Ascending aorta (tissue), 2 donors: ENCODE measurements around the gene TICRR. TPM values are rescaled to one million over a fixed set of nuclear protein-coding genes. Genes with fewer than 3 reads are reported as not detected.

Source experiments
- DNase-seq, 2 donors: peaks; one replicate each; pipeline ENCODE4 v3.0.0-alpha.2; 2019; ENCODE audit warnings: low spot score in 2 of 2
- H3K27ac ChIP-seq, 2 donors: fragments of 200-600 bp; sonication (generic); one replicate each; pipeline ENCODE4 v1.5.1; 2016 to 2017; ENCODE audit warnings: mild to moderate bottlenecking in 1 of 2
- H3K27me3 ChIP-seq: fragments of 200-600 bp; sonication (generic); one replicate; pipeline ENCODE4 v1.5.1; 2017
- H3K36me3 ChIP-seq, 2 donors: fragments of 200-600 bp; sonication (generic); one replicate each; pipeline ENCODE4 v1.5.1; 2016
- H3K4me1 ChIP-seq, 2 donors: fragments of 200-600 bp; sonication (generic); one replicate each; pipeline ENCODE4 v1.5.1; 2016 to 2017; ENCODE audit warnings: mild to moderate bottlenecking in 1 of 2
- H3K4me3 ChIP-seq, 2 donors: fragments of 200-600 bp; sonication (generic); one replicate each; pipeline ENCODE4 v1.5.1; 2016 to 2017; ENCODE audit warnings: mild to moderate bottlenecking in 1 of 2
- H3K9me3 ChIP-seq, 2 donors: fragments of 200-600 bp; sonication (generic); one replicate each; pipeline ENCODE4 v1.5.1; 2016
- CTCF ChIP-seq, 3 experiments: fragments of 200-600 bp in 2 of 3; fragments of 450-650 bp in 1 of 3; sonication (generic) in 2 of 3; IDR thresholded peaks; one replicate each; pipeline ENCODE4 v1.5.1; 2016 to 2019; ENCODE audit warnings: antibody characterized with exemption in 3 of 3, mild to moderate bottlenecking in 1 of 3, moderate library complexity in 1 of 3
- intact Hi-C: fragments of 100-400 bp; cut with DNase I; formaldehyde crosslinking; loops from one replicate; pipeline ENCODE4 v1.15.1; 2023
- total RNA-seq: library from RNA; depleted of rRNA; stranded (reverse); fragments of >200 nt; gene quantifications from one replicate; pipeline ENCODE4 v1.1.0, GENCODE V29; 2016

The TICRR gene
- total RNA-seq, 1 donor from 2014 or later, result not detected

DNA sequence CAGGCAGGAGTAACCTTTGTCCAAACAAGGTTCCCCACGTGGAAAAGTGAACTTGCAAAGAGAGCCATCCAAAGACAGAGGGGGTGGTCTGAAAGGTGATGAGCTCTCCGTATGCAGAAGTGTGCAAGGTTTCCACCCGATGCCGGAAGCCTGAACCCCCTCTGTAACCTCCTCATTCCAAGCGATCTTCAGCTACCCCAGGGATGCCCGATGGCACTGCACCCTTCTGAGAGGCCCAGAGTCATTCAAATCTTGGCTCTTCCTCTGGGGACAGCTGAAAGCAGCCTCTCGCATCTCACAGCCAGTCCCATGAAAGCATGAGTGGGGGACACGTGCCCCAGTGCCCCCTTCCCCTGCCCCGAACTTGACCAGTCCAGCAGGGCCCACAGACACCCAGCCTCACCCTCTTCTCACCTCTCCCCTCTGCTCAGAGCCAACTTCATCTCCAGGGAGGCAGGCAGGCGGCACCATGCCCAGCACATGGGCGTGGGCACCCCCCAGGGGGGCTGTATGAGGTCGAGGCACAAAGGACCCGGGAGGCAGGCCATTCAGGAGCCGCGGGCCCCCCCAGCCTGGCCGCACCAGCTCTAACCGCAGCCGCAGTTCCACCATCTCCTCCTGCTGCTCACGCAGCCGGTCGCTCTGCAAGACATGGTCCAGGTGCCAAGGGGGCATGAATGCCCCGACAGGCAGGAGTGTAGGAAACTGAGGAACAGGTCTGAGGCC is 71.3 kb downstream of the TICRR start:
- DNase-seq, result peak in 1 of 2 donors; percentile 60
- H3K27me3 ChIP-seq, result no peaks in the 10 kb centered on the region
- peaks cover 0 to 3% of the 10 kb centered on the region in 2 donors for H3K4me1 ChIP-seq
- no peak overlapping the region for H3K4me3 ChIP-seq
- no peak overlapping the region for H3K27ac ChIP-seq
- no peak for TF ChIP-seq CTCF (IDR thresholded peaks at IDR 0.05)
- intact Hi-C loops, result loop anchor here (2.0 to 5.0 kb wide), 2 partner anchors 46 to 104 kb away; partner anchors contain the start of genes MESP1, PEX11A and WDR93
- H3K9me3 ChIP-seq, result no peaks in the 10 kb centered on the region
- H3K36me3 ChIP-seq, result peaks cover 41 to 46% of the 10 kb centered on the region in 2 donors

DNA sequence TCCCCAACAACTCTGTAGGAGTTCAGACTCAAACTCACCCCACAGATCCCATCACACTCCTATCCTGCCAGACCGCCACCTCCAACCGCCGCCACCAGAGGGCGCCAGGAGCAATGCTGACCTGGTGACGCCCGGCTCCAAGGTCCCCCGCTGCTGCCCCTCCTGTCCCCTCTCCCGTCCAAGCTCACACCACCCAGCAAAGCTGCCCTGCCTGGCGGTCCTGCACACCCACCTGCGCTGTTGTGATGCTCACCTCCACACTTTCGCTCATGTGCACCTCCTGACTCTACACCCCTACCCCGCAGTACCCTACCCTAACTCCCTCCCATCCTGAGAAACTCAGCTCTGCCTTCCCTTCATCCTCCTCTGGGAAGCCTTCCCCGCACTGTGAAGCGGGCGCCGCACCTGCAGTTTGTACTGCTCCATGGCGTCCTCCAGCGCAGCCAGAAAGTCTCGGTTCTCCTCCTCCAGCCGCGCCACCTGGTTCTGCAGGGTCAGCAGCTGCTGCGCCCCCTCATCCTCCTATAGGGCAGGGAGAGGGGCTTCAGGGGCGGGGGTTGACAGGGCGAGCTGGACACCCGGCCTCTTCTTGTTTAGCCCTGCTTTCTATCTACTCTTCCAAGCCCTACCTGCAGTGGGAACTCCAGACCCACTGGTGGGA is 72.1 kb downstream of the TICRR start:
- DNase-seq, result peak in 1 of 2 donors; percentile 88
- intact Hi-C loops, result loop anchor here (2.0 to 5.0 kb wide), 2 partner anchors 45 to 103 kb away; partner anchors contain the start of genes MESP1, PEX11A and WDR93
- no peaks in the 10 kb centered on the region for H3K27me3 ChIP-seq
- H3K4me1 ChIP-seq, result peaks cover 0 to 3% of the 10 kb centered on the region in 2 donors
- no peak overlapping the region for H3K27ac ChIP-seq
- H3K4me3 ChIP-seq, result no peak overlapping the region
- TF ChIP-seq CTCF (IDR thresholded peaks at IDR 0.05), result peak; percentile 74 to 94 (median 87)
- peaks cover 34 to 45% of the 10 kb centered on the region in 2 donors for H3K36me3 ChIP-seq
- no peaks in the 10 kb centered on the region for H3K9me3 ChIP-seq

- peaks cover 37 to 42% of the 10 kb centered on the region in 2 donors for H3K36me3 ChIP-seq
- H3K27ac ChIP-seq, result no peak overlapping the region
- no peaks in the 10 kb centered on the region for H3K27me3 ChIP-seq
- peak in 1 of 2 donors; percentile 58 for DNase-seq
- intact Hi-C loops, result loop anchor here (5.0 kb wide), 1 partner anchor 44 kb away; the partner anchor contains the start of genes PEX11A and WDR93
- no peak overlapping the region for H3K4me3 ChIP-seq
- H3K9me3 ChIP-seq, result no peaks in the 10 kb centered on the region
- no peak for TF ChIP-seq CTCF (IDR thresholded peaks at IDR 0.05)
- peaks cover 0 to 5% of the 10 kb centered on the region in 2 donors for H3K4me1 ChIP-seq
Measured at GRCh38 chr15:89648106-89649012, 73.1 kb downstream of the TICRR start.

- Histone ChIP-seq H3K9me3 (no peaks in the 10 kb centered on the region), H3K4me3 (no peak overlapping the region), H3K27ac (no peak overlapping the region), H3K27me3 (no peaks in the 10 kb centered on the region), H3K36me3 (peaks cover 33 to 39% of the 10 kb centered on the region in 2 donors), H3K4me1 (peaks cover 0 to 6% of the 10 kb centered on the region in 2 donors)
- intact Hi-C loops, result loop anchor here (5.0 kb wide), 1 partner anchor 43 kb away; the partner anchor contains the start of genes PEX11A and WDR93
- DNase-seq, result peak in 1 of 2 donors; percentile 39
- TF ChIP-seq CTCF (IDR thresholded peaks at IDR 0.05), result no peak
Measured at GRCh38 chr15:89649013-89649625, 73.8 kb downstream of the TICRR start.

- no peak for TF ChIP-seq CTCF (IDR thresholded peaks at IDR 0.05)
- intact Hi-C loops, result loop anchor here (5.0 kb wide), 1 partner anchor 43 kb away; the partner anchor contains the start of genes PEX11A and WDR93
- H3K4me1 ChIP-seq, result peaks cover 3 to 6% of the 10 kb centered on the region in 2 donors
- peaks cover 31 to 37% of the 10 kb centered on the region in 2 donors for H3K36me3 ChIP-seq
- peak in 1 of 2 donors; percentile 59 for DNase-seq
- no peak overlapping the region for H3K4me3 ChIP-seq
- no peaks in the 10 kb centered on the region for H3K27me3 ChIP-seq
- no peak overlapping the region for H3K27ac ChIP-seq
- no peaks in the 10 kb centered on the region for H3K9me3 ChIP-seq
Measured at GRCh38 chr15:89649716-89650115, 74.4 kb downstream of the TICRR start.
